DND-41 (cell line): ENCODE data around the gene C6orf136.

Experiments used
- EZH2 ChIP-seq: IDR thresholded peaks from 3 replicates; pipeline ENCODE4 v1.6.1; 2012; ENCODE audit warnings: borderline replicate concordance, low read depth, mild to moderate bottlenecking, moderate library complexity, low read length, inconsistent platforms; ENCODE audit not compliant: severe bottlenecking
- TF ChIP-seq, protein P1 (sequence below): IDR thresholded peaks from 2 replicates; pipeline ENCODE4 v1.5.1; 2012; ENCODE audit warnings: borderline replicate concordance, low read length, moderate library complexity, mild to moderate bottlenecking; ENCODE audit not compliant: poor library complexity, severe bottlenecking; ENCODE audit errors: extremely low read depth

DNA sequence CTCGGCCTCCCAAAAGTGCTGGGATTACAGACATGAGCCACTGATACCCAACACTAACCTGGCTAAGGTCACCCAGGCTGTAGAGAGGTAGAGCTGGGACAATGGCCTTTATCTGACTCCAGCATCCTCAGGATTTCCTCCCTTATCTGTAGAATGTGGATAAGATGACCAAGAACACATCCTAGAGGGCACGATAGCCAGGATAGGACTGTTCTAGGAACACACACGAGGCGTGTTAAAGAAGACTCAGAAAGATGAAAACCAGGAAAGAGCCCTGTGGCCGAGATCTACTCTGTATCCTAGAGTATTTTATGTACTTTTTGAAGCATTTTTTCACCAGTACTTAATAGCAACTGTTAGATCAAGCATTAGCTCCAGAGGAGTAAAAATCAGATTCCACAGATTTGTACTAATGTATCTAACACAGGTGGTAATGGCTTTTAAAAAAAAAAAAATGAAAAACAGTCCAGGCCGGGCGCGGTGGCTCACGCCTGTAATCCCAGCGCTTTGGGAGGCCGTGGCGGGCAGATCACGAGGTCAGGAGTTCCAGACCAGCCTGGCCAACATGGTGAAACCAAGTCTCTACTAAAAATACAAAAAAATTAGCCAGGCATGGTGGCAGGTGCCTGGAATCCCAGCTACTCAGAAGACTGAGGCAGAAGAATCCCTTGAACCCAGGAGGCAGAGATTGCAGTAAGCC is 47.2 kb upstream of the C6orf136 start:
- TF ChIP-seq, protein P1, sequence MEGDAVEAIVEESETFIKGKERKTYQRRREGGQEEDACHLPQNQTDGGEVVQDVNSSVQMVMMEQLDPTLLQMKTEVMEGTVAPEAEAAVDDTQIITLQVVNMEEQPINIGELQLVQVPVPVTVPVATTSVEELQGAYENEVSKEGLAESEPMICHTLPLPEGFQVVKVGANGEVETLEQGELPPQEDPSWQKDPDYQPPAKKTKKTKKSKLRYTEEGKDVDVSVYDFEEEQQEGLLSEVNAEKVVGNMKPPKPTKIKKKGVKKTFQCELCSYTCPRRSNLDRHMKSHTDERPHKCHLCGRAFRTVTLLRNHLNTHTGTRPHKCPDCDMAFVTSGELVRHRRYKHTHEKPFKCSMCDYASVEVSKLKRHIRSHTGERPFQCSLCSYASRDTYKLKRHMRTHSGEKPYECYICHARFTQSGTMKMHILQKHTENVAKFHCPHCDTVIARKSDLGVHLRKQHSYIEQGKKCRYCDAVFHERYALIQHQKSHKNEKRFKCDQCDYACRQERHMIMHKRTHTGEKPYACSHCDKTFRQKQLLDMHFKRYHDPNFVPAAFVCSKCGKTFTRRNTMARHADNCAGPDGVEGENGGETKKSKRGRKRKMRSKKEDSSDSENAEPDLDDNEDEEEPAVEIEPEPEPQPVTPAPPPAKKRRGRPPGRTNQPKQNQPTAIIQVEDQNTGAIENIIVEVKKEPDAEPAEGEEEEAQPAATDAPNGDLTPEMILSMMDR, result no peak
- TF ChIP-seq EZH2, result no peak
